WTC11 (cell line): ENCODE data around the gene HSBP1L1. TPM values are rescaled to one million over a fixed set of nuclear protein-coding genes. Genes with fewer than 3 reads are reported as not detected.
A peak's percentile ranks its signal among the peaks of the same experiment; 100 is the strongest.

Source experiments
- ATAC-seq: fragments of 200-7000 bp; cut with Tn5 transposase; 2 replicates; pipeline ENCODE4 v1.10.0; 2021; ENCODE audit warnings: mild to moderate bottlenecking, moderate library complexity
- CTCF ChIA-PET: fragments of 300-600 bp; sonication (Branson Sonifier 250); formaldehyde crosslinking; loops from one replicate; lab custom pipeline; 2021; ENCODE audit warnings: antibody characterized with exemption; lab: Charles Lee
- POLR2A ChIA-PET: fragments of 350-600 bp; sonication (Branson Sonifier 250); formaldehyde crosslinking; loops from one replicate; lab custom pipeline; 2021; ENCODE audit warnings: antibody characterized with exemption; lab: Charles Lee
- DNase-seq: peaks from one replicate; pipeline ENCODE4 v3.0.0; 2021; ENCODE audit warnings: low spot score
- H3K27ac Mint-ChIP-seq: 2 replicates; pipeline ENCODE4 v1.8.0; 2021; ENCODE audit warnings: mixed read lengths
- H3K27me3 Mint-ChIP-seq: 2 replicates; pipeline ENCODE4 v1.8.0; 2021; ENCODE audit warnings: low read depth, mild to moderate bottlenecking, moderate library complexity, mixed read lengths
- H3K36me3 Mint-ChIP-seq: 2 replicates; pipeline ENCODE4 v1.8.0; 2021; ENCODE audit warnings: mixed read lengths
- H3K4me1 Mint-ChIP-seq: 2 replicates; pipeline ENCODE4 v1.8.0; 2022; ENCODE audit warnings: mixed read lengths
- H3K4me3 Mint-ChIP-seq: 2 replicates; pipeline ENCODE4 v1.8.0; 2021; ENCODE audit warnings: mild to moderate bottlenecking, moderate library complexity, mixed read lengths
- H3K9me3 Mint-ChIP-seq: 2 replicates; pipeline ENCODE4 v1.8.0; 2021; ENCODE audit warnings: mixed read lengths
- AFF4 ChIP-seq: sonication (generic); formaldehyde crosslinking; IDR thresholded peaks from 2 replicates; pipeline ENCODE4 v1.8.1; 2023; ENCODE audit warnings: mild to moderate bottlenecking, missing genetic modification reagents, borderline replicate concordance
- AR ChIP-seq: fragments of 250-450 bp; sonication (Bioruptor Pico); IDR thresholded peaks from 2 replicates; pipeline ENCODE4 v1.9.0; 2021; ENCODE audit warnings: mild to moderate bottlenecking
- ARID4B ChIP-seq: sonication (generic); formaldehyde crosslinking; IDR thresholded peaks from 2 replicates; pipeline ENCODE4 v1.8.0; 2023; ENCODE audit warnings: missing genetic modification reagents, mild to moderate bottlenecking, borderline replicate concordance
- ATF3 ChIP-seq: sonication (generic); formaldehyde crosslinking; conservative IDR thresholded peaks from 2 replicates; pipeline ENCODE4 v1.8.1; 2022; ENCODE audit warnings: mild to moderate bottlenecking, missing genetic modification reagents
- ESRRA ChIP-seq: sonication (generic); formaldehyde crosslinking; IDR thresholded peaks from 2 replicates; pipeline ENCODE4 v1.8.1; 2022; ENCODE audit warnings: mild to moderate bottlenecking, missing genetic modification reagents, borderline replicate concordance
- IRF1 ChIP-seq: sonication (generic); formaldehyde crosslinking; IDR thresholded peaks from 2 replicates; pipeline ENCODE4 v1.8.0; 2023; ENCODE audit warnings: missing genetic modification reagents
- JAZF1 ChIP-seq: fragments of 250-450 bp; sonication (Bioruptor Pico); IDR thresholded peaks from 2 replicates; pipeline ENCODE4 v1.9.0; 2021; ENCODE audit warnings: moderate library complexity, mild to moderate bottlenecking, inconsistent platforms
- JUN ChIP-seq: sonication (generic); formaldehyde crosslinking; IDR thresholded peaks from 2 replicates; pipeline ENCODE4 v1.8.0; 2023; ENCODE audit warnings: mild to moderate bottlenecking, missing genetic modification reagents
- MYBL2 ChIP-seq: sonication (generic); formaldehyde crosslinking; IDR thresholded peaks from 2 replicates; pipeline ENCODE4 v1.8.1; 2023; ENCODE audit warnings: mild to moderate bottlenecking, moderate library complexity, missing genetic modification reagents
- NR1H2 ChIP-seq: sonication (generic); formaldehyde crosslinking; IDR thresholded peaks from 2 replicates; pipeline ENCODE4 v1.9.0; 2021; ENCODE audit warnings: mild to moderate bottlenecking, moderate library complexity, missing genetic modification reagents
- RORB ChIP-seq: fragments of 250-450 bp; sonication (Bioruptor Pico); IDR thresholded peaks from 2 replicates; pipeline ENCODE4 v1.9.0; 2021; ENCODE audit warnings: mild to moderate bottlenecking
- SOX15 ChIP-seq: fragments of 250-450 bp; sonication (Bioruptor Pico); IDR thresholded peaks from 2 replicates; pipeline ENCODE4 v1.9.0; 2021; ENCODE audit warnings: mild to moderate bottlenecking
- TP53 ChIP-seq: sonication (generic); formaldehyde crosslinking; IDR thresholded peaks from 2 replicates; pipeline ENCODE4 v1.8.1; 2023; ENCODE audit warnings: mild to moderate bottlenecking, missing genetic modification reagents
- USF1 ChIP-seq: sonication (generic); formaldehyde crosslinking; IDR thresholded peaks from 2 replicates; pipeline ENCODE4 v1.8.0; 2022; ENCODE audit warnings: mild to moderate bottlenecking, missing genetic modification reagents
- ZMAT4 ChIP-seq: fragments of 250-450 bp; sonication (Bioruptor Pico); IDR thresholded peaks from 2 replicates; pipeline ENCODE4 v1.9.0; 2021; ENCODE audit warnings: mild to moderate bottlenecking
- ZNF396 ChIP-seq: fragments of 250-450 bp; sonication (Bioruptor Pico); IDR thresholded peaks from 2 replicates; pipeline ENCODE4 v1.8.0; 2021; ENCODE audit warnings: mild to moderate bottlenecking, moderate library complexity, borderline replicate concordance
- ZNF532 ChIP-seq: fragments of 250-450 bp; sonication (Bioruptor Pico); IDR thresholded peaks from 2 replicates; pipeline ENCODE4 v1.9.0; 2021; ENCODE audit warnings: mild to moderate bottlenecking, borderline replicate concordance
- ZSCAN18 ChIP-seq: fragments of 250-450 bp; sonication (Bioruptor Pico); IDR thresholded peaks from 2 replicates; pipeline ENCODE4 v2.1.2; 2022; ENCODE audit warnings: mild to moderate bottlenecking, moderate library complexity
- total RNA-seq: library from RNA; stranded (reverse); gene quantifications from 3 replicates; pipeline ENCODE4 v1.2.3, GENCODE V29; 2021

The HSBP1L1 gene
- total RNA-seq, 1 experiment from 2014 or later: 1.4 TPM

GRCh38 chr18:79987566-79987965 is 23.1 kb downstream of the HSBP1L1 start:
- peaks cover 24% of the 10 kb centered on the region for H3K4me1 Mint-ChIP-seq
- H3K27ac Mint-ChIP-seq: peak overlapping the region; percentile 63
- ATAC-seq (no peak), DNase-seq (no peak)
- ChIA-PET POLR2A (interaction anchor here (1.4 kb wide), 1 partner anchor 20 kb away, joined by 5 read pairs; no protein-coding TSS in a partner anchor), CTCF (interaction anchor here (2.5 kb wide), 1 partner anchor 54 kb away, joined by 5 read pairs; no protein-coding TSS in a partner anchor)
- H3K36me3 Mint-ChIP-seq: peaks cover 20% of the 10 kb centered on the region
- no peaks in the 10 kb centered on the region for H3K27me3 Mint-ChIP-seq
- H3K4me3 Mint-ChIP-seq: peak overlapping the region; percentile 87
- no peaks in the 10 kb centered on the region for H3K9me3 Mint-ChIP-seq
- TF ChIP-seq USF1 (CRISPR knock-in tag) (no peak), AR (CRISPR knock-in tag) (no peak), RORB (CRISPR knock-in tag) (no peak), NR1H2 (CRISPR knock-in tag) (no peak), ESRRA (CRISPR knock-in tag) (no peak), ARID4B (CRISPR knock-in tag) (no peak), TP53 (CRISPR knock-in tag) (no peak), AFF4 (CRISPR knock-in tag) (no peak), SOX15 (CRISPR knock-in tag) (no peak), JUN (CRISPR knock-in tag) (no peak), ATF3 (CRISPR knock-in tag) (no peak), JAZF1 (CRISPR knock-in tag) (no peak), MYBL2 (CRISPR knock-in tag) (no peak), ZNF532 (CRISPR knock-in tag) (no peak), ZNF396 (CRISPR knock-in tag) (no peak), IRF1 (no peak), ZSCAN18 (no peak), ZMAT4 (CRISPR knock-in tag) (no peak)
